Stimulated activated CD4-positive, alpha-beta T cell treated with anti-CD3 and anti-CD28 coated beads, Interleukin-15, amount 100 ng/mL, for 1 hour (primary cell): ENCODE measurements around the gene AFAP1.

Experiments
- DNase-seq, 2 donors: peaks; one replicate each; pipeline ENCODE4 v3.0.0-alpha.2; 2020; ENCODE audit warnings: low read depth in 1 of 2, low spot score in 1 of 2

Gene AFAP1

DNA sequence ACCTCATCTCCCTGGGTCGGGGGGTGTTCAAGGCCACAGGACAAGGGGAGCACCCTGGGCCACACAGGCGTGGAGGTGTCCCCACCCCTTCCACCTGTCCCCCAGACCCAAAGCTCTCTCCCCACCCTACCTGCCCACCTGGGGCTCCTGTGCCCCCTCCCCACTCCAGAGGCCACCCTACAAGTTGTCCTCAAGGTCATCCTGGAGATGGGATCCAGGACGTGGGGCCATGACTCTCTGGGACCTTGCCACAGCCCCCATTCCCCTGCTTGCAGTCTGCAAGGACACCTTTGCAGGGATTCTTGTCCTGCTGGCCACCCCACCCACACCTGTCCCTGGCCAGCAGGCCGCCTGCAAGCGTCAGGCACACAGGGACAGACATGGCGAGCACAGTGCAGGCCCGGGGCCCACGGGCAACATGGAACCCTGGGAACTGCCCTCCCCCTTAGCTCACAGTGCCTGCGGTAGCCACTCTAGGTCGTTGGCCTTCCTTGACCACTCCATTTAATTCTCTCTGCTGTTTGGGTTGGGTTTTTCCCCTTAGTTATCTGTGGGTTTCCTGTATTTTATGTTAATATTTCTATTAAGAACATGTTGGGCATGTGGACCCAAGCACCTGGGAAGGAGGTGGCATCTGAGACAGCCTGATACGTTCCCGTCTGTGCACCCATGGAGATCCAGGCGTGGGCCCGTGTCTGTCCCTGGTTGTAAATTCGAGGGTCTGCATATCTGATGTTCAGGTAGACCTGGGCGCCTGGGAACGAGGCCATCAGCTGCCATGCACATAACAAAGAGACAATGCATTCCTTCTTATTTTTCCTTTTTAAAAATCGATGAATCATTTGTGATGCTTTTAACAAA lies 197.5 kb downstream of the AFAP1 start:
- no peak for DNase-seq

GRCh38 chr4:7740866-7741525 lies 198.7 kb downstream of the AFAP1 start:
- no peak for DNase-seq

- no peak for DNase-seq
Observed at GRCh38 chr4:7739918-7740865, 199.5 kb downstream of the AFAP1 start.

DNA sequence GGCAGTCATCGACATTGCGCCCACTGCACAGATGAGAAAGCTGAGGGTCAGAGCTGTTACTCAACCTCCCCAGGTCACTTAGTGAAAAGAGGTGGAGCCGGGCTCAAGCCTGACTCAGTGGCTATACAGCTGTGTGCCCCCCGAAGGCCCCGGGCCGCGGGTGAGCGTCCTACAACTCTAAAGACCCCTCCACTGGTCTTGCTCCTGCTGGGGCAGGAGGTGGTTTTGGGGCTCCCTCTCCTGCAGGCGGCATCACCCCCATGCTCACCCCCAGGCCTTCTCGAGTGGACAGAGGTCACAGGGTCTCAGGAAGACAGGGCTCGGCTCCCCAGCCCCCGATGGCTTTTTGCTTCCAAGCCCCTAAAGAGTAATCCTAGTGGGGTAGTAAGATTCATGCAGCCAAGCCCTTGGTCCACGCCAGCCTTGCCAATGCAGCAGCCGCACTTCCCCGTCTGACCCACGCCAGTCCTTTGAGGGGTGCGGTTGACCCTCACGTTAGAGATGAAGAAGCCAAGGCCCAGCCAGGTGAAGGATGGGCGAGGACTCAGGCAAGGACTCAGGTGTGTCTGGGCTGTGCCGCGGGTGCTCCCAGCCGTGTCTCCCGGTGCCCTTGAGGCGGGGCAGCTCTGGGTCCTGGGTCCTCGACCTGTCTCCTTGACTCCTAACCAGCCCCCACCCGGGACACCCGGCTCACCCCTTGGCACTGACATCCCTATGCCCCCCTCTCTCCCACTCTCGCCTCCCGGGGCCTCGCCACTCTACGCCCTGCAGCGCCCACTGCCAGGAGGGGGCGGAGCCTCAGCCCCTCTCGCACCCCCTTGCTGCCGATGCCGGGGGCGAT lies 200.4 kb downstream of the AFAP1 start:
- no peak for DNase-seq

DNA sequence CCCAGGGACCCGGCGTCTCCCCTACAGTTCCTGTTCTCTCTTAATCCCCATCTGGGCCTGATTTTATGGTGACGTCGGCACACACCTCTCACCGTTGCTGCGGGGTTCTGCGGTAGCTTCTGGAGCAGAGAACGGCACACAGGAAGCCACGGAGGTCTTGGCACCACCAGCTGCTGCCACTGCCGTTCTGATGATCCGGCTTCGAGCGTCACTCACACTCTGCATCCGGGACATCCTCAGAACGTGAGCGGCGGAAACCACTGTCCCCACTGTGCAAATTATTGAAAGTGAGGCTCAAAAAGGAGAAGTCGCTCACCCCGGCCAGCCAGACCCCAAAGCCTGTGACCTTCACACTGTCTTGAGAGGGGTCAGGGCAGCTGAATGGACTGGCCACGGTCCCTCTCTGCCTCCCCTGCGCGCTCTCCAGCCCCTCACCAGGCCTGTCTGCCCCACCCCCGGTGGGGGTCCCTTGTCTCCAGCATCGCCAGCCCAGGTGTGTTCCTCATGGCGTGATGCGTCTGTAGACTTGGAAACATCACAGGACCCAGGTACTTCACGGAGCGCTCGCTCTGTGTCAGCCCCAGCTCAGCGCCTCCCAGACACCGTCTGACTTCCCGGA lies 201.1 kb downstream of the AFAP1 start:
- DNase-seq: no peak

DNA sequence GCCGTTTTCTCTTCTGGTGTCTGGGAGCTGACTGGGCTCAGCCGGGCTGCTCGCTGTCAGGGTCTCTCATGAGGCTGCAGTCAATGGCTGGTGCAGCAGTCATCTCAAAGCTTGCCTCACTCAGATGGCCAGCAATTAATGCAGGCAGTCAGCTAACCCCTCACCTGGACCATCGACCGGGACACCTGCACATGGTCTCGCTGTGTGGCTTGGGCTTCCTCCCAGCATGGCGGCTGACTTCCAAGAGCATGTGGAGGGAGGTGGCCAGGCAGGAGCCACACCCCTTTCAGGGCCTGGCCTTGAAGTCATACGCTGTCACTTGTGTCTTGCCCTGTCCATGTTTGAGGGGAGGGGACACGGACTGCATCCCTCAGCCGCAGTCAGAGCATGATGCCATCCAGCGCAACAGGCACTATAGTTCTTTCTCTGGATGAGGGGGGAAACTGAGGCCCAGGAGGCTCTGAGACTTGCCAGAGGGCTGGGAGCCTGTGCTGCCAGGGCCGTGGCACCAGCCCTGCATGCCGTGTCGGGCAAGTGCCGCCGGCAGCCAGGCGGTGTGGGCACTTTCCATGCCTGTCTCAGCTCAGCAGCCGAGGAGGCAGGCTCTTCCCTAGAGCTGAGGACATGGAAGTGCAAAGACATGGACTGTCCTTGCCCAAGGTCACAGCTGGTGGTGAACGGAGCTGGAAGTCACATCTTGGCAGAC lies 201.8 kb downstream of the AFAP1 start:
- no peak for DNase-seq

- no peak for DNase-seq
Observed at GRCh38 chr4:7737268-7737645, 202.4 kb downstream of the AFAP1 start.

DNA sequence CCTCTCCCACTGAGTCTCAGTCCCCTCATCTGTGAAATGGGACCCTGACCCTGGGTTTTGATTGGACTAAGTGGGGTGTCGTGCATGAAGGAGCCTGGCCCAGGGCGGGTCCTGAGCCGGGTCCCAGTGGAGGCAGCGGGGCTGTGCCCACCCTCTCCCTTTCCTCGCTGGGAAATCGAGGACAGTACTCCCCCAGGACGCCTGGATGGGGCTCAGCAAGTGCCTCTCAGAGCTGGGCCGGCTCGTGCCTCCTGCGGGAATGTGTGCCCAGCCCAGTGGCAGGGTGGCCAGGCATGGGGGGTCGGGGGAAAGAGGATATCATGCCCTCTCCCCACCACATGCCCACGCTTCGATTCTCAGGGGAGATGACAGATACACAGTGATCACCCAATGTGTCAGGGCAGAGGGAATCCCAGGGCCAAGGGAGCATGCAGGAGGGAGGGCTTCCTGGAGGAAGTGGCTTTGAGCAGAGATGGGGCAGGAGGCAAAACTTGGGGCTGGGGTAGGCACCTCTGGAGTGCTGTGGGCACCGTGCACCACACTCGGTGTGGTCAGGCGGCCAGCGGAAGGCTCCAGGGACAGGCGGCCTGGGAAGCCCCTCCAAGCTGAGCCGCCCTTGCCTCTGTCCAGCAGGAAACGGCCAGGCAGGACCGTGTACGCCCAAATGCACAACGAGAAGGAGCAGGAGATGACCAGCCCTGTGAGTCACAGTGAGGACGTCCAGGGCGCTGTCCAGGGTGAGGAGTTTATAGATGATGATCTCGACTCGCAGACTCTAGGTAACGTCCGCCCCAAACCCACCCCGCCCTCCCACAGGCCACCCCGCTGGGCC lies 203.0 kb downstream of the AFAP1 start:
- no peak for DNase-seq

DNA sequence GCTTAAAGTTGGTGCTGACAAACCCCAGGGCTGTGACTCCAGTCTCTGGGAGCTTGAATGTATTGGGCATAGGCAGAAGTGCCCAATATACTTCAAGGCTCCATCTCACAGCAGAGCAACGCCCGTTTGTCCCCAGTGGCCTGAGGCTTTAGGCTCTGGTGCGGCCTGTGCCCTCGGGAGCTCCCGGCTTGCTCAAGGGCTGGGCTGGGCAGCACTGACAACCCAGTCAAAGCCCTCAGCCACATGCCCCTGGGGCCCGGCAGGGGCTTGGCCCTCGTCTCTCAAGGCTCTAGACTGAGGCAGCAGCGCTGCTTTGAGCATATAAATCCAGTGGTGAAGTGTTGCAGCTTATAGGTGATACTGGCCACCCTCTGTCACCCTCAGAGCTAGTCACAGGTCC lies 203.7 kb downstream of the AFAP1 start:
- no peak for DNase-seq

GRCh38 chr4:7735395-7735794 lies 204.3 kb downstream of the AFAP1 start:
- DNase-seq: no peak

- no peak for DNase-seq
Observed at GRCh38 chr4:7734651-7735260, 204.9 kb downstream of the AFAP1 start.

DNA sequence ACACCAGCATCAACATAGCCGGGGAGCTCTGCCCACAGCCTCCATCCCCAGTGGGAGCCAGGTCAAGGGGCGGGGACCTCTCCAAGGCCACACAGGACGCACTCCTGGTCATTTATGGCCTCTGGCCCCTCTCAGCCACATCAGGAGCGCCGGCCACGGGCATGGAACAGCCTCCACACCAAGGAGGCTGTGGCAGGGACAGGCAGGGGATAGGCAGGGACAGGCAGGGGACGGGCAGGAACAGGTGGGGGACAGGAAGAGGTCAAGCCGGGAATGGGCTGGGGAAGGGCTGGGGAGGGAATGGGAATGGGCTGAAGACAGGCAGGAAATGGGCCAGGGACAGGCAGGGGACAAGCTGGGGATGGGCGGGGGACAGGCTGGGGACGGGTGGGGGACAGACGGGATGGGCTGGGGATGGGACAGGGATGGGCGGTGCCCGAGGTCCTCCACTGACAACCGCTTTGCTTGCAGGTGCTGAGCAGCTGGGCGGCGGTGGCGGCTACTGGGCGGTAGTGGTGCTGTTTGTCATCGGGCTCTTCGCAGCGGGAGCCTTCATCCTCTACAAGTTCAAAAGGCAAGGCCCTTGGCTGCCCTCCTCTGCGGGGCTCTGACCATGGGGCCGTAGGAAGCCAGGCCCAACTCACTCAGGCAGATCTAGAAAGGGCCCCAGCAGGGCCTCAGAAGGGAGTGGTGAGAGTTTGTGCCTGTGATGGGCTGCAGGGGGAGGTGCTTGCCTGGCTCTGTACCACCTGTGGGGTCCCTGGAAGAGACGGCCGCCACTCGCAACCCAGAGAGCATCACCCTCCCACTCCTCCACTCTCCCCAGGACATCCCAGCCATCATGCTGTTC lies 205.6 kb downstream of the AFAP1 start:
- DNase-seq: no peak

- DNase-seq: no peak
Observed at GRCh38 chr4:7733201-7733600, 206.5 kb downstream of the AFAP1 start.

- DNase-seq: no peak
Observed at GRCh38 chr4:7732263-7732662, 207.4 kb downstream of the AFAP1 start.

- DNase-seq: no peak
Observed at GRCh38 chr4:7731437-7731836, 208.2 kb downstream of the AFAP1 start.

DNA sequence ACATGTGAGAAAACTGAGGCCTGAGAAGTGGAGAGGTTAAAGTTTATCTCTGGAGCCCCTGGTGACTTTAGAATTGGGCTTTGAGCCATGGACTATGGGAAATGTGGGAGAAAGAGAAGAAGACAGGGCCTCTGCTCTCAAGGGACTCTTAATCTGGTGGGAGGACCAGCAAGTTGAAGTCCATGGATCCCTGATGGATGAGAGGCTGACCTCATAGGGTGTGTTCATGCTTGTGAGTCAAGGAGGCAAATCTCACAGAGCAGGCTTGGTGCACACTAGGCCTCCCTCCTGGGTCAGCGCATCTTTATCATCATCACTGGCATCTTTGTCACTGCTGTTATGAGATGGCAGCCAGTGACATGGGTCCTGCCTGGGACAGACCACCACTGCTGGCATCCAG lies 211.9 kb downstream of the AFAP1 start:
- DNase-seq: no peak

- DNase-seq: no peak
Observed at GRCh38 chr4:7726665-7727413, 212.8 kb downstream of the AFAP1 start.
